Parathyroid adenoma (tissue), 2 donors: ENCODE results near the gene BORA.

Source experiments
- H2AFZ ChIP-seq: fragments of 300-600 bp; sonication (generic); one replicate; pipeline ENCODE4 v1.7.0; 2017; ENCODE audit warnings: antibody characterized with exemption, mild to moderate bottlenecking
- H3K27ac ChIP-seq: fragments of 300-600 bp; sonication (generic); one replicate; pipeline ENCODE4 v1.7.0; 2017
- H3K27me3 ChIP-seq: fragments of 300-600 bp; sonication (generic); one replicate; pipeline ENCODE4 v1.7.0; 2017; ENCODE audit warnings: low read length; ENCODE audit not compliant: control insufficient read depth, insufficient read depth
- H3K36me3 ChIP-seq: fragments of 300-600 bp; sonication (generic); one replicate; pipeline ENCODE4 v1.7.0; 2017; ENCODE audit warnings: low read length; ENCODE audit not compliant: control insufficient read depth, insufficient read depth
- H3K4me1 ChIP-seq: fragments of 300-600 bp; sonication (generic); one replicate; pipeline ENCODE4 v1.7.0; 2017; ENCODE audit warnings: control low read depth
- H3K4me2 ChIP-seq: fragments of 300-600 bp; sonication (generic); one replicate; pipeline ENCODE4 v1.7.0; 2017; ENCODE audit warnings: low read length
- H3K4me3 ChIP-seq: fragments of 300-600 bp; sonication (generic); one replicate; pipeline ENCODE4 v1.7.0; 2017; ENCODE audit warnings: low read depth, low read length
- H3K79me2 ChIP-seq: fragments of 300-600 bp; sonication (generic); one replicate; pipeline ENCODE4 v1.7.0; 2017; ENCODE audit warnings: control low read depth
- H3K9ac ChIP-seq: fragments of 300-600 bp; sonication (generic); one replicate; pipeline ENCODE4 v1.7.0; 2017; ENCODE audit warnings: mild to moderate bottlenecking
- H3K9me3 ChIP-seq: fragments of 300-600 bp; sonication (generic); one replicate; pipeline ENCODE4 v1.7.0; 2017; ENCODE audit warnings: low read length; ENCODE audit not compliant: control insufficient read depth
- TF ChIP-seq, protein P1 (sequence below): fragments of 300-600 bp; sonication (generic); IDR thresholded peaks from one replicate; pipeline ENCODE4 v1.7.0; 2017; ENCODE audit warnings: antibody characterized with exemption, mild to moderate bottlenecking
- donor health status: primary hyperparathyroidism.

BORA gene

DNA sequence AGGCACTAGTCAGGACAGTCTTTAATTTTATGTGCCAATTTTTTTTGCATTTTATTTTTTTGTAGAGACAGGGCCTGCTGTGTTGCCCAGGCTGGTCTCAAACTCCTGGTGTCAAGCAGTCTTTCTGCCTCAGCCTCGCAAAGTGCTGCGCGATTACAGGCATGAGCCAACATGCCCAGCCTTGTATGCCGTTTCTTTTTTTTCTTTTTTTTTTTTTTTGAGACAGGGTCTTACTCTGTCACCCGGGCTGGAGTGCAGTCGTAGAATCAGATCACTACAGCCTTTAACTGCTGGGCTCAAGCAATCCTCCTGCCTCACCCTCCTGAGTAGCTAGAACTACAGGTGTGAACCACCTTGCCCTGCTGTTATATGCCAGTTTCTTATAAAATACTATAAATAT, 26.4 kb downstream of the BORA start:
- Histone ChIP-seq H3K9ac (no peak overlapping the region), H3K4me3 (no peak overlapping the region), H2AFZ (no peak overlapping the region), H3K36me3 (no peaks in the 10 kb centered on the region), H3K9me3 (no peaks in the 10 kb centered on the region), H3K4me1 (no peaks in the 10 kb centered on the region), H3K4me2 (no peak overlapping the region), H3K79me2 (no peaks in the 10 kb centered on the region), H3K27ac (no peak overlapping the region), H3K27me3 (no peaks in the 10 kb centered on the region)
- TF ChIP-seq, protein P1, sequence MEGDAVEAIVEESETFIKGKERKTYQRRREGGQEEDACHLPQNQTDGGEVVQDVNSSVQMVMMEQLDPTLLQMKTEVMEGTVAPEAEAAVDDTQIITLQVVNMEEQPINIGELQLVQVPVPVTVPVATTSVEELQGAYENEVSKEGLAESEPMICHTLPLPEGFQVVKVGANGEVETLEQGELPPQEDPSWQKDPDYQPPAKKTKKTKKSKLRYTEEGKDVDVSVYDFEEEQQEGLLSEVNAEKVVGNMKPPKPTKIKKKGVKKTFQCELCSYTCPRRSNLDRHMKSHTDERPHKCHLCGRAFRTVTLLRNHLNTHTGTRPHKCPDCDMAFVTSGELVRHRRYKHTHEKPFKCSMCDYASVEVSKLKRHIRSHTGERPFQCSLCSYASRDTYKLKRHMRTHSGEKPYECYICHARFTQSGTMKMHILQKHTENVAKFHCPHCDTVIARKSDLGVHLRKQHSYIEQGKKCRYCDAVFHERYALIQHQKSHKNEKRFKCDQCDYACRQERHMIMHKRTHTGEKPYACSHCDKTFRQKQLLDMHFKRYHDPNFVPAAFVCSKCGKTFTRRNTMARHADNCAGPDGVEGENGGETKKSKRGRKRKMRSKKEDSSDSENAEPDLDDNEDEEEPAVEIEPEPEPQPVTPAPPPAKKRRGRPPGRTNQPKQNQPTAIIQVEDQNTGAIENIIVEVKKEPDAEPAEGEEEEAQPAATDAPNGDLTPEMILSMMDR, result no peak

- H3K4me3 ChIP-seq, result no peak overlapping the region
- TF ChIP-seq, protein P1, result no peak
- H3K4me2 ChIP-seq, result no peak overlapping the region
- no peak overlapping the region for H2AFZ ChIP-seq
- no peaks in the 10 kb centered on the region for H3K9me3 ChIP-seq
- no peaks in the 10 kb centered on the region for H3K27me3 ChIP-seq
- H3K27ac ChIP-seq, result no peak overlapping the region
- H3K79me2 ChIP-seq, result no peaks in the 10 kb centered on the region
- no peak overlapping the region for H3K9ac ChIP-seq
- no peaks in the 10 kb centered on the region for H3K36me3 ChIP-seq
- no peaks in the 10 kb centered on the region for H3K4me1 ChIP-seq
These were observed 30.2 kb downstream of the BORA start for GRCh38 chr13:72757792-72758535.

DNA sequence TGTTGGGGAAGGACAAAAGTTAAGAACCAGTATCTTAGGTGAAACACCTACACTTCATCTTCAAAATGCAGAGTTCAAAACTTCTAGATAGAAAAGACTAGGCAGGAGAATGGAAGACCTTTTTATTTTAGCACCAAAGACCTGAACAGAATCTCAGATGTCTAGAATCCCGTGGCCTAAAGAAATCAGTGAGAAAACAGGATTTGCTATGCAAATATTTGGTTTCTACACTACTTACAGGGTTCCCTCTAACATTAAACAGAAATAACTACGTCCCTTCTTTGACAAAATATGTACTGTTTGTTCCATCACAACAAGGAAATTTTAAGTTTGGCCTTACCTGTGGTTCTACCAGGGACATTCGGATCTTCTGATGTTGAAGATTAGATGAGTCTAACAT, 32.5 kb downstream of the BORA start:
- Histone ChIP-seq H3K27ac (no peak overlapping the region), H3K4me3 (no peak overlapping the region), H3K9ac (no peak overlapping the region), H3K79me2 (no peaks in the 10 kb centered on the region), H3K4me1 (no peaks in the 10 kb centered on the region), H3K9me3 (no peaks in the 10 kb centered on the region), H3K36me3 (no peaks in the 10 kb centered on the region), H3K27me3 (no peaks in the 10 kb centered on the region), H2AFZ (no peak overlapping the region), H3K4me2 (no peak overlapping the region)
- TF ChIP-seq, protein P1, result no peak

DNA sequence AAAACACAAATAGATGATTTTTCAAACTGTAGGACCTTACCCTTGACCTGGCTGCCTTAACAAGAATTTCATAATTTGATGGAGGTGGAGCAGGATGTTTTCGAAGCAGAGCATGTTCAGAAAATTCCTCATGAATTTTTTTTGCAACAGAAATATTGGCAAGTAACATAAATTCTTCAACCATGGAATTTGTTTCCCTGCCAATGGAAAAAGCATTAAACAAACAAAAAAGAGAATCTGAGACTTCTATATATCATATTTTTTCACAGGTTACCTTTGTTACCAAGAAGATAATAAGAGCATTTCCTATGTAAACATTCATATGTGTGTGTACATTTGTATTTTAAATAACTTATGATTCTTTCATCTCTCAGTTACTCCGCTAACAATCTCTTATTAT, 35.7 kb downstream of the BORA start:
- no peak overlapping the region for H3K9ac ChIP-seq
- H3K36me3 ChIP-seq, result no peaks in the 10 kb centered on the region
- no peak overlapping the region for H3K27ac ChIP-seq
- no peaks in the 10 kb centered on the region for H3K79me2 ChIP-seq
- H3K4me3 ChIP-seq, result no peak overlapping the region
- no peaks in the 10 kb centered on the region for H3K4me1 ChIP-seq
- H3K4me2 ChIP-seq, result no peak overlapping the region
- no peaks in the 10 kb centered on the region for H3K27me3 ChIP-seq
- TF ChIP-seq, protein P1, result no peak
- H3K9me3 ChIP-seq, result no peaks in the 10 kb centered on the region
- H2AFZ ChIP-seq, result no peak overlapping the region

GRCh38 chr13:72774019-72774418, 46.3 kb downstream of the BORA start:
- Histone ChIP-seq H3K79me2 (no peaks in the 10 kb centered on the region), H3K36me3 (no peaks in the 10 kb centered on the region), H3K9ac (no peak overlapping the region), H3K27ac (no peak overlapping the region), H3K4me3 (no peak overlapping the region), H2AFZ (no peak overlapping the region), H3K4me2 (no peak overlapping the region), H3K9me3 (no peaks in the 10 kb centered on the region), H3K27me3 (no peaks in the 10 kb centered on the region), H3K4me1 (no peaks in the 10 kb centered on the region)
- TF ChIP-seq, protein P1, result no peak
